ENCODE results near the gene CD2BP2. TPM values are rescaled to one million over a fixed set of nuclear protein-coding genes. Genes with fewer than 3 reads are reported as not detected.

The CD2BP2 gene
- total and polyA plus RNA-seq, 9 of the 15 experiments (the other 6 are each of a cell fraction or from before 2014, with no cell fraction given): 3.9 to 51.1 (median 32.8) TPM

DNA sequence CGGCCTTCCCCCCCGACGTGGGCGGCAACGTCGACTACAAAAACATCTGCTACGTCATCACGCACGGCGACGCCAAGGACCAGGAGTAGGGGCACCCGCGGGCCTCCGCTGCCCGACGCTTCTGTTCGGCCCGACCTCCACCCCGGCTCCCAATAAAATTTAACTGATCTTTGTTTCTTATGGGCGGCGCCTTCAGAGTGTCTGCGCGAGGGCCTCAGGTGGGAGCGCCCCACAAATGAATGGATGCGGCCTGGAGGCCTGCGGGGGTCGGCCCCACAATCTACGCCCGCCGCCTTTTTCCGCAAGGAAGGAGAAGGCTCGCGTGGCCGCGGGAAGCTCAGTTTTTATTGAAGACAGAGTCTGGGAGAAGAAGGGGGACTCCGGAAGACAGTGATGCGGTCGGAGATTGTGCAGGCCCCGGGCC is 22.7 kb upstream of the CD2BP2 start (continued):
- TF ChIP-seq MEF2A (IDR thresholded peaks at IDR 0.05; ENCODE audit: control insufficient read depth, low read depth, low read length) (no peak), SMARCE1 (IDR thresholded peaks at IDR 0.05) (peak; percentile 19; the same call in 1 of the 2 replicates), CREM (IDR thresholded peaks at IDR 0.05; ENCODE audit: low read depth) (peak; percentile 95), HDAC3 (IDR thresholded peaks at IDR 0.05; ENCODE audit: borderline replicate concordance, partially characterized antibody) (no peak), ZKSCAN1 (IDR thresholded peaks at IDR 0.05; ENCODE audit: low read depth, low read length) (peak; percentile 7; the same call in 1 of the 2 replicates), IRF9 (tag; IDR thresholded peaks at IDR 0.05) (no peak), FUS (optimal IDR thresholded peaks at IDR 0.05; ENCODE audit: low read depth, low read length) (no peak), NCOA2 (IDR thresholded peaks at IDR 0.05; ENCODE audit: partially characterized antibody in 2 of 2) (no peak), AFF1 (IDR thresholded peaks at IDR 0.05; ENCODE audit: low read depth in 1 of 2, partially characterized antibody in 2 of 2) (peak in 1 of 2 experiments; percentile 49), TSC22D4 (tag; IDR thresholded peaks at IDR 0.05) (no peak), ZNF695 (CRISPR knock-in tag; IDR thresholded peaks at IDR 0.05) (no peak), U2AF1 (optimal IDR thresholded peaks at IDR 0.05; ENCODE audit: low read depth, low read length) (no peak), GATAD2A (IDR thresholded peaks at IDR 0.05) (0 out of 2 replicates have a peak, but pooled peaks have one; percentile 66), RCOR1 (IDR thresholded peaks at IDR 0.05; ENCODE audit: borderline replicate concordance in 1 of 2, low read depth in 2 of 2, low read length in 2 of 2) (no peak), ZNF134 (CRISPR knock-in tag; conservative IDR thresholded peaks at IDR 0.05) (no peak), KLF1 (tag; IDR thresholded peaks at IDR 0.05) (no peak), JUND (IDR thresholded peaks at IDR 0.05; ENCODE audit: borderline replicate concordance, low read depth, low read length) (0 out of 2 replicates have a peak, but pooled peaks have one; percentile 3), JUND (tag; IDR thresholded peaks at IDR 0.05; ENCODE audit: borderline replicate concordance, low read depth, low read length) (no peak)
- TF ChIP-seq, protein P1, sequence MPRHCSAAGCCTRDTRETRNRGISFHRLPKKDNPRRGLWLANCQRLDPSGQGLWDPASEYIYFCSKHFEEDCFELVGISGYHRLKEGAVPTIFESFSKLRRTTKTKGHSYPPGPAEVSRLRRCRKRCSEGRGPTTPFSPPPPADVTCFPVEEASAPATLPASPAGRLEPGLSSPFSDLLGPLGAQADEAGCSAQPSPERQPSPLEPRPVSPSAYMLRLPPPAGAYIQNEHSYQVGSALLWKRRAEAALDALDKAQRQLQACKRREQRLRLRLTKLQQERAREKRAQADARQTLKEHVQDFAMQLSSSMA (CRISPR knock-in tag; IDR thresholded peaks at IDR 0.05): no peak
- TF ChIP-seq, protein P2, sequence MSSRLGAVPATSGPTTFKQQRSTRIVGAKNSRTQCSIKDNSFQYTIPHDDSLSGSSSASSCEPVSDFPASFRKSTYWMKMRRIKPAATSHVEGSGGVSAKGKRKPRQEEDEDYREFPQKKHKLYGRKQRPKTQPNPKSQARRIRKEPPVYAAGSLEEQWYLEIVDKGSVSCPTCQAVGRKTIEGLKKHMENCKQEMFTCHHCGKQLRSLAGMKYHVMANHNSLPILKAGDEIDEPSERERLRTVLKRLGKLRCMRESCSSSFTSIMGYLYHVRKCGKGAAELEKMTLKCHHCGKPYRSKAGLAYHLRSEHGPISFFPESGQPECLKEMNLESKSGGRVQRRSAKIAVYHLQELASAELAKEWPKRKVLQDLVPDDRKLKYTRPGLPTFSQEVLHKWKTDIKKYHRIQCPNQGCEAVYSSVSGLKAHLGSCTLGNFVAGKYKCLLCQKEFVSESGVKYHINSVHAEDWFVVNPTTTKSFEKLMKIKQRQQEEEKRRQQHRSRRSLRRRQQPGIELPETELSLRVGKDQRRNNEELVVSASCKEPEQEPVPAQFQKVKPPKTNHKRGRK (tag; IDR thresholded peaks at IDR 0.05): no peak
- TF ChIP-seq, protein P3, sequence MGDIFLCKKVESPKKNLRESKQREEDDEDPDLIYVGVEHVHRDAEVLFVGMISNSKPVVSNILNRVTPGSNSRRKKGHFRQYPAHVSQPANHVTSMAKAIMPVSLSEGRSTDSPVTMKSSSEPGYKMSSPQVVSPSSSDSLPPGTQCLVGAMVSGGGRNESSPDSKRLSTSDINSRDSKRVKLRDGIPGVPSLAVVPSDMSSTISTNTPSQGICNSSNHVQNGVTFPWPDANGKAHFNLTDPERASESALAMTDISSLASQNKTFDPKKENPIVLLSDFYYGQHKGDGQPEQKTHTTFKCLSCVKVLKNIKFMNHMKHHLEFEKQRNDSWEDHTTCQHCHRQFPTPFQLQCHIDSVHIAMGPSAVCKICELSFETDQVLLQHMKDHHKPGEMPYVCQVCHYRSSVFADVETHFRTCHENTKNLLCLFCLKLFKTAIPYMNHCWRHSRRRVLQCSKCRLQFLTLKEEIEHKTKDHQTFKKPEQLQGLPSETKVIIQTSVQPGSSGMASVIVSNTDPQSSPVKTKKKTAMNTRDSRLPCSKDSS (IDR thresholded peaks at IDR 0.05; ENCODE audit: low read depth, partially characterized antibody): no peak
